ENCODE results near the gene CBFA2T2.
A peak's percentile ranks its signal among the peaks of the same experiment; 100 is the strongest.
"Not testable (repeated sequence)": the region's sequence is repeated elsewhere in the genome, so short reads cannot be mapped to it uniquely, and the experiment has no call there.

Gene CBFA2T2

GRCh38 chr20:33490023-33490933 lies at the start of gene CBFA2T2:
Gene CBFA2T2, plus strand, starts transcription at chr20:33490096. Its CDS starts 172 bp downstream, at chr20:33490268.
- peak; percentile 67 for DNase-seq (ENCODE audit: low read depth)
- TF ChIP-seq, protein P1, sequence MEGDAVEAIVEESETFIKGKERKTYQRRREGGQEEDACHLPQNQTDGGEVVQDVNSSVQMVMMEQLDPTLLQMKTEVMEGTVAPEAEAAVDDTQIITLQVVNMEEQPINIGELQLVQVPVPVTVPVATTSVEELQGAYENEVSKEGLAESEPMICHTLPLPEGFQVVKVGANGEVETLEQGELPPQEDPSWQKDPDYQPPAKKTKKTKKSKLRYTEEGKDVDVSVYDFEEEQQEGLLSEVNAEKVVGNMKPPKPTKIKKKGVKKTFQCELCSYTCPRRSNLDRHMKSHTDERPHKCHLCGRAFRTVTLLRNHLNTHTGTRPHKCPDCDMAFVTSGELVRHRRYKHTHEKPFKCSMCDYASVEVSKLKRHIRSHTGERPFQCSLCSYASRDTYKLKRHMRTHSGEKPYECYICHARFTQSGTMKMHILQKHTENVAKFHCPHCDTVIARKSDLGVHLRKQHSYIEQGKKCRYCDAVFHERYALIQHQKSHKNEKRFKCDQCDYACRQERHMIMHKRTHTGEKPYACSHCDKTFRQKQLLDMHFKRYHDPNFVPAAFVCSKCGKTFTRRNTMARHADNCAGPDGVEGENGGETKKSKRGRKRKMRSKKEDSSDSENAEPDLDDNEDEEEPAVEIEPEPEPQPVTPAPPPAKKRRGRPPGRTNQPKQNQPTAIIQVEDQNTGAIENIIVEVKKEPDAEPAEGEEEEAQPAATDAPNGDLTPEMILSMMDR (conservative IDR thresholded peaks at IDR 0.05; ENCODE audit: low read length): no peak
- H3K4me3 ChIP-seq (ENCODE audit: low read length): peak within 1 kb of the TSS; percentile 82

GRCh38 chr20:33440562-33440961 lies 49.3 kb upstream of the CBFA2T2 start:
- not testable (repeated sequence) for H3K4me3 ChIP-seq (ENCODE audit: low read length); DNase-seq (ENCODE audit: low read depth)

- H3K4me3 ChIP-seq (ENCODE audit: low read length): no peak overlapping the region
- no peak for DNase-seq (ENCODE audit: low read depth)
- TF ChIP-seq, protein P1 (conservative IDR thresholded peaks at IDR 0.05; ENCODE audit: low read length): no peak
Observed at GRCh38 chr20:33441142-33441955, 48.5 kb upstream of the CBFA2T2 start.

DNA sequence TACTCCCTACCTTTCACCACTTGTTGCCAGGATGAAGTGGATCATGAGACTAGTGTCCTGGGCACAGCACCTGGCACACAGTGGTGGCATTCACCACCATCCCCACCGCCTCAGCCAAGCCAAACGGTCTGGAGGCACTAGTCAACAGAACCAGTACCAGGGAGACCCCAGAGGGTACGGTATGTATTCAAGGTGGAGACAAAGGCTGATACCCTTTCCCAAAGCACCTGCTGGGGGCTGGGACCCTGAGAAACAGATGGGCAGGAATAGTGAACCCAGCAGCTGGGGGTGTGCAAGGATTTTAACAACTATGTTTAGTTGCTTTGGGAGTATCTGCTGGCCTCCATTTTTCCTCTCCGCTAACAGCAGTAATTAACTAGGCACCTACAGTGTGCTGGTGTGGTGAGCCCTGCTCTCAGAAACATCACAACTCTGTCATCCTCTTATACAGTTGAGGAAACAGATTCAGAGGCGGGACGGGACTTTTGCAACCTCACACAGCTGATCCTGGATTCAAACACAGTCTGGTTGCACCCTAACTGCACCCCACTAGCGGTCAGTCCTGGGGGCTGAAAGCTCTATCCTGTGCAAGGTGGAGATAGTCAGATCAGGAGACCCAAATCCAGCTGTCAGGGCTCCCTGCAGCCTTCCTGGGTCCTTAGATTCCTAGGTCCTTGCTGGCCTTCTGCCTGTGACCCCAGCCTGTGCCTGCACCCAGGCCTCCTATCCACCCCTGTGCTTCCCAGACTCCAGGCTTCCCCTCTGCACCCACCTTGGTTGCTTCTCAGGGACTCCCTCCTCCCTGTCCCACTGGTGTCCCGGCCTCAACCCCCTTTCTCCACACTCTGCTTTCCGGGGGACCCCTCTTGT lies 47.5 kb upstream of the CBFA2T2 start:
- DNase-seq (ENCODE audit: low read depth): no peak
- H3K4me3 ChIP-seq (ENCODE audit: low read length): peak overlapping the region; percentile 78
- TF ChIP-seq, protein P1 (conservative IDR thresholded peaks at IDR 0.05; ENCODE audit: low read length): no peak

DNA sequence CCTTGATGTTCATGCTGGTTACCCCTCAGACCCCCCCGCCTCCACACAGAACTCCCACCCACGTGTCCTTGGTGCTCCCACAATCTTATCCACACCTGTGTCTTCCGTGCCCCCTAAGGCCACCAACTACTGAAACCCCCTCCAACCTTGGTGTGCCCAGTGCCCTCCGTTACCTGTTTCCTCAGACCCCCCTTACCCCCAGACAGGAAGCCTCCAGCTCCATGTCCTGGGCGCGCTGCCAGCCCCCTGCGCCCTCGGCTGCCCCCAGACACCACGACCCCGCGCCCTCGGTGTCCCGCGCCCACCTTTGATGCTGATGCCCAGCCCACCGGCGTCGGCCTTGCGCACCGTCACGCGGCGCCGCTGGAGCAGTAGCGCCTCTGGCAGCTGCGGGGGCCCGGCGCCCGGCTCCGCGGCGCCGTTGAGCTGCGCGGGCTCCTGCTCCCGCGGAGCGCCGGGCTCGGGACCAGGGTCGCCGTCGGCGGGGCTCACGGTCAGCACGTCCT lies 46.8 kb upstream of the CBFA2T2 start:
- peak overlapping the region; percentile 78 for H3K4me3 ChIP-seq (ENCODE audit: low read length)
- DNase-seq (ENCODE audit: low read depth): no peak
- TF ChIP-seq, protein P1 (conservative IDR thresholded peaks at IDR 0.05; ENCODE audit: low read length): no peak

GRCh38 chr20:33443512-33444239 lies 46.2 kb upstream of the CBFA2T2 start, which contains the start of gene SNTA1:
Gene SNTA1, minus strand, starts transcription at chr20:33443763. Its CDS starts 143 bp downstream, at chr20:33443620.
- TF ChIP-seq, protein P1 (conservative IDR thresholded peaks at IDR 0.05; ENCODE audit: low read length): no peak
- H3K4me3 ChIP-seq (ENCODE audit: low read length): peak within 1 kb of the TSS; percentile 78
- DNase-seq (ENCODE audit: low read depth): peak; percentile 76

Measured in AG10803 (cell line).